GM19351 (cell line): ENCODE measurements around the gene FHIT.

ENCODE experiments used
- ATAC-seq: cut with Tn5 transposase; IDR thresholded peaks from one replicate; pipeline ENCODE4 v1.9.1; 2021; ENCODE audit warnings: mild to moderate bottlenecking, moderate library complexity; ENCODE audit not compliant: unreplicated experiment

FHIT gene

GRCh38 chr3:59877263-59878037 is 1373.8 kb downstream of the FHIT start:
- ATAC-seq: no peak

DNA sequence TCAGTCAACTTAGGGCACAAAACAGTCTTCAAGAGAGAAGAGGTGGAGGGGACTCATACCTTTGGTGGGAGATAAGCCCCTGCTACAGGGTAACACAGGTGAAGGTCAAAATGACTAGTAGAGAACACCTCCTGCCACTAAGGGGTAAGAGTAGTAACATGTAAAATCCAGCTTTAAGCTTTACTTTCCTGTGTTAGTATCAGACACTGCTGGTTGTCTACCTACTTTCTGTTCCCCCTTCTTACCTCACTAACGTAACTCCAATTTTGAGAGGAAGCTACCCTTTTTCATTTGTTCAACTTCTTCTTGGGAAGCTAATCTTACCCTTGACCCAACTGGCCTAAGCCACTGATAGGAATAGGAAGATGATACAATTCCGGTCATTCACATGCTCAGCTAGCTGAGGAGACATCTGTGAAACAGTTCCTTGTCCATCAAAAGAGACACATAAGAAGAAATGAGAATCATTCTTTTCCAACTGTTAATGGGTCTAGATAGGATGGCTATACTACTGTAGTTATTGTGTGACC is 1374.7 kb downstream of the FHIT start:
- no peak for ATAC-seq

- ATAC-seq: peak; percentile 54
Observed at GRCh38 chr3:59873576-59874230, 1377.5 kb downstream of the FHIT start.

DNA sequence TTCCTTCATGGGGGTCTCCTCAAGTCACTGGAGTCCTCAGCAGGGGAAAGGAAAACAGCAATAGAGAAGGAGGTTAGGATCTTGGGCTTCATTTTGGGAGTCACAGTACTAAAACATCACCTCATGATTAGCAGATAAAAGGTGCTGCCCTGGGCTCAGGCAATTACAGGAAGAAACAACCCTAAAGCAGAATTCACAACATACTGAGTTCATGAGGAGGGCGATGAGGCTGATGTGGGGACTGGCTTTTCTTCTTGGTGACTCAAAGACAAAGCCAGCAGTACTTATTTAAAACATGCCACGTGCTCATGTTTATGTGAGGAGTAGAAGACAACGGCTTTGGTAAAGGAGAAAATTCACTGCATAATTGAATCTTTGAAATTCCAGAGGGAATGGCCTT is 1379.1 kb downstream of the FHIT start:
- no peak for ATAC-seq

DNA sequence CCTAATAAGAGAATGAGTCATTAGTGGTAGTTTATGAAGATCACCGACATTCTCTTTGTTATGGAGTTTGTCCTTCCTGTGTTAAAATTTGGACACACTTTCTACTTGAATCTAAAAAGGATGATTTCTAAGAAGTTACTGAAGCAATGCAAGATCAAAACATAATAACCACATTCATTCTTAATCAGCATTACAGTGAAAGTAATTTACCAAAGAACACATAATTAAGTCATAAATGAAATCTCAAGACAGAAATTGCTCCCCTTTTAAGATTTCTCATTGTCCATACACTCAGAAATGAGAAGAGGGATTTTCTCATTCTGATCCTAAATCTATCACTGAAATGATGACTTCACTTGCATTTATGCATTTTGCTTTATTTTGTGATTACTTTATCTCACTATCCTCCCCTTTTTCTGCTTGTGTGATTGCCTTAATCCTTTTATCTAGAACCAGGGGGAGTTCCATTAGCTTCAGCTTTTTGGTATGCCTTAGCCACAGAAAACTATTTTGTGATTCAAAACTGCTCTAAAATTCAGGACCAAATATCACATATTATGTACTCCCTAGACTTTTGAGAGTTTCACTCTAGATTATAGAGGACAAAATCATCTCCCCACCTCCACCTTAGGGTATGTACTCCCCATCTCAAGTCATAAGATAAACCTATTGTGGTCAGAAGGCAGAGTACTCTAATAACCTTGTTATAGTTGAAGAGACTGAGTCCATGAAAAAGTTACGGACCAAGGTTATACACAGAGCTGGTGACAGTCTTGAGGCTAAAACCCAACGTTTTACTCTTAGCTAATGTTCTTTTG is 1383.9 kb downstream of the FHIT start:
- no peak for ATAC-seq

DNA sequence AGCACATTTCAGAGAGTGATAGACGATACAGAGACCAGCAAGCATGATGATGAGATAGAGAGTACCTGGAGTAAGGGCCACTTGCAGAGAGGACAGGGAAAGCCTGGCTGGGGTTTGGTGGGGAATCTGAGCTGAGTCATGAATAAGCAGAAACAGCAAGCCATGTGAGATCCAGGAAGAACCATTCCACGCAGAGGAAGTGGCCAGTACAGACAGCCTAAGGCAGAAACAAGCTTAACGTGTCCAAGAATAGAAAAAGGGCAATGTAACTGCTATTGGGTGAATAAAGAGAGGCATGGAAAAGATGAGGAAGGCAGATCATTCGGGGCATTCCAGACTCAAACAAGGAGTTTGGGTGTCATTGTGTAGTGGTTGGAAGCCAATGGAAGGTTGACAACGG is 1385.2 kb downstream of the FHIT start:
- ATAC-seq: no peak

DNA sequence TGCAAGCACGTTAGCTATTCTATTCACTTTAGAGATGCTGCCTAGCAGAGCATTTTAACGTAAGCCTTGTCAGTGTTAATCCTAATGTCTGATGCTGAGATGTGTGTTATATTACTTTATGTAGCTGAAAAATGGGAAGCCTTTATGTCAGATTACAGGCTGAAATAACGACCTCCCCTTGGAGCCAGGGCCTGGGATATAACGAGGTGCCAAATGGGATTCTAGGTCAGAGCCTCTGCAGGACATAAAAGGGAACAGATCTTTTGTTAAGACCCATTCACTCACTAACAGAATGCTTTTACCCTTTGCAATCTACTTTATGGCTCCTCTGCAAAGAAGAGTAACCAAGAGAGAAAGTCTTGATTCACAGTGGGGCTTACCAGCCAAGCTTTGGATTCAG is 1385.9 kb downstream of the FHIT start:
- no peak for ATAC-seq

DNA sequence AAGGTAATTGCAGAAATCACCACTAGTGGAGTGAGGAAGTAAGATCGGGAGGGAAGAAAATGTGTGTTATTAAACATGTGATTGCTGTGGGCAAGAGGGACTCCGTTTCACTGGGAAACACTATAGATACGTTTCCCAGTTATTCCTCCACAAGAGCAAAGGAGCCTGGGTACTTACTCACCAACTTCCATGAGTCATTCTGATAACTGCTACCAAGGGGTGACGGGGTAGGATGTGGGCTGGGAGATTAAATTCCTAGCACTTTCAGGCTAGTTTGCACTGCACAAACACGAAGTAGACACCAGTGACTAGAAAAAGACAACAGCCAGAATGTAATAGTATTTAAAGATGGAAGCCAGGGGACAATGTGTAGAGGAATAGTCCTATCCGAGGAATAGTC is 1388.6 kb downstream of the FHIT start:
- ATAC-seq: no peak

GRCh38 chr3:59857589-59858346 is 1393.5 kb downstream of the FHIT start:
- peak; percentile 97 for ATAC-seq

GRCh38 chr3:59856934-59857460 is 1394.3 kb downstream of the FHIT start:
- ATAC-seq: no peak

- ATAC-seq: no peak
Observed at GRCh38 chr3:59854061-59854709, 1397.1 kb downstream of the FHIT start.

GRCh38 chr3:59850417-59850816 is 1400.8 kb downstream of the FHIT start:
- ATAC-seq: no peak

GRCh38 chr3:59845386-59845785 is 1405.9 kb downstream of the FHIT start:
- no peak for ATAC-seq

DNA sequence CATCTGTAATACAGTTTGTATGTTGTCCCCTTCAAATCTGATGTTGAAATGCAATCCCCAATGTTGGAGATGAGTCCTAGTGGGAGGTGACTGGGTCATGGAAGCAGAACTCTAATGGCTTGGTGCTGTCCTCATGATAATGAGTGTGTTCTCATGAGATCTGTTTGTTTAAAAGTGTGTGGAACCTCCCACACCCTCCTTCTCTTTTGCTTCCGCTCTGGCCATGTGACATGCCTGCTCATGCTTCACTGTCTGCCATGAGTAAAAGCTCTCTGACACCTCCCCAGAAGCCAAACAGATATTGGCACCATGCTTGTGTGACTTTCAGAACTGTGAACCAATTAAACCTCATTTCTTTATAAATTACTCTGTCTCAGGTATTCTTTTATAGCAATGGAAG is 1407.4 kb downstream of the FHIT start:
- no peak for ATAC-seq

- ATAC-seq: peak; percentile 94
Observed at GRCh38 chr3:59839810-59840515, 1411.3 kb downstream of the FHIT start.

DNA sequence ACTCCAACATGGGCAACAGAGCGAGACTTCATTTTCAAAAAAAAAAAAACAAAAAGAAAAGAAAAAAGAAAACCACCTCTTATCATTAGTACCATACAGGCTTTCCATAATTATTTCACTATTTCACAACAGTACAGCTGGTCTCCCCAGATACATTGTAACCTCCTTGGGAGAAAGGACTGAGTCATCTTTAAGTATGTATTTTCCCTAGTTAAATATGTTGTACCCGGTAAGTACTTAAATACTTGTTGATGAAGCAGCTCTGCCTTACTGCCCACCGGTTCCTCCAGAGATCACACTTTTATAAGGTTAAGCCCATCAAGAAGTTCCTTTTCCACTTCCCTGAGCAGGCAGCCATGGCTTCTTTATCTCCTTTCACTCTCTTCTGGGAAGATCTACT is 1412.0 kb downstream of the FHIT start:
- ATAC-seq: no peak

GRCh38 chr3:59836531-59836930 is 1414.7 kb downstream of the FHIT start:
- ATAC-seq: no peak

DNA sequence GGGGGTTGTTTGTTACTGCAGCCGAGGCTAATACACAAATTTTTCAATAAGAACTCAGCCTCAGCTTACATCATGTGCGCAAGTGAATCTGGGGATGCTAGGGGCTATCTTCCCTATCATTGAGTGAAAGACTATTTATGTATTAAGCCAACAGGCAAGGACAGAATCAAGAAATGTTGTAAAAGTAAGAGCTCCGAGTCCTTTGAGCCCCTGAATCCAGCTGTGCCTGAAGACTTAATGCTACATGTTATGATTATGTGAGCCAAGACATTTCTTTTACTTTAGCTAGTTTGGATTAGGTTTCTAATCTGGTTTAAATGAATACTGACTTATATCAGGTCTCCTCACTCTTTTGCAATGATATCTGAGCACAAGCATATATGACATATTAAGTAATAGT is 1418.5 kb downstream of the FHIT start:
- ATAC-seq: no peak

- no peak for ATAC-seq
Observed at GRCh38 chr3:59832241-59832640, 1419.0 kb downstream of the FHIT start.
